Measurements from ENCODE around the gene RALGAPA2. TPM values are rescaled to one million over a fixed set of nuclear protein-coding genes. Genes with fewer than 3 reads are reported as not detected.

Gene RALGAPA2
- total and polyA plus RNA-seq, 2 of the 13 experiments (the other 11 are each of a cell fraction or from before 2014, with no cell fraction given): 13.8 to 17.7 TPM

DNA sequence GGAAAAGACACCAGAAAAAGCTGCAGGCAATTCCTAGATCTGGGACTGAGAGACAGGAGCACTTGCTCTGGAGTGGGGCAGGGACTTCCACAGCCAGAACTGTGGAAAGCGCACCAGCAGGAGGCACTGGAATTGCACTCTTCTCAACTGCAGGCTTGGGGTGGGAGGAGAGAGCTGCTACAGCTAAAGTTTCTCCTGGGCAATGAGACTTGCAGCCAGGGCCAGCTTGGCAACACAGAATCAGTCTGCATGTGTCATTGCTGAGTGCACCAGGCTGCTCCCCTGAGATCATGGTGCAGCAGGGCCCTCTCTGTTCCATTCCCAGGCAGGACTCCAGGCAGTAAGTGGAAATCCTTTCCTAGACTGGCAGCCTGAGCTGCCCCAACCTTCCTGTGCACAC is 198.7 kb downstream of the RALGAPA2 start:
- intact Hi-C loops (cut with micrococcal nuclease; ENCODE audit: unreplicated experiment): no loop called here
- peaks cover 13 to 34% of the 10 kb centered on the region in 2 experiments for H3K36me3 ChIP-seq (replicated peaks in 1 of 2; ENCODE audit: control insufficient read depth in 1 of 2, insufficient read depth in 2 of 2, low read length in 2 of 2)
- peaks cover 20% of the 10 kb centered on the region for H3K9me3 ChIP-seq (ENCODE audit: low read length)
- ChIA-PET POLR2A (no interaction called here), CTCF (ENCODE audit: low intra/inter-chr PET ratio, low total read pairs) (no interaction called here)
- H2AFZ ChIP-seq (ENCODE audit: low read length): no peak overlapping the region
- no peaks in the 10 kb centered on the region for H3K27me3 ChIP-seq (ENCODE audit: control insufficient read depth in 1 of 2, insufficient read depth in 2 of 2, low read length in 2 of 2)
- no peaks in the 10 kb centered on the region for H3K79me2 ChIP-seq (ENCODE audit: insufficient read depth, low read length)
- no peaks in the 10 kb centered on the region for H3K4me1 ChIP-seq (ENCODE audit: insufficient read depth, low read length)
- TF ChIP-seq RORA (CRISPR knock-in tag; IDR thresholded peaks at IDR 0.05): no peak
- no peak for TF ChIP-seq ZNF33A (CRISPR knock-in tag; IDR thresholded peaks at IDR 0.05; ENCODE audit: borderline replicate concordance)
- TF ChIP-seq, protein P1, sequence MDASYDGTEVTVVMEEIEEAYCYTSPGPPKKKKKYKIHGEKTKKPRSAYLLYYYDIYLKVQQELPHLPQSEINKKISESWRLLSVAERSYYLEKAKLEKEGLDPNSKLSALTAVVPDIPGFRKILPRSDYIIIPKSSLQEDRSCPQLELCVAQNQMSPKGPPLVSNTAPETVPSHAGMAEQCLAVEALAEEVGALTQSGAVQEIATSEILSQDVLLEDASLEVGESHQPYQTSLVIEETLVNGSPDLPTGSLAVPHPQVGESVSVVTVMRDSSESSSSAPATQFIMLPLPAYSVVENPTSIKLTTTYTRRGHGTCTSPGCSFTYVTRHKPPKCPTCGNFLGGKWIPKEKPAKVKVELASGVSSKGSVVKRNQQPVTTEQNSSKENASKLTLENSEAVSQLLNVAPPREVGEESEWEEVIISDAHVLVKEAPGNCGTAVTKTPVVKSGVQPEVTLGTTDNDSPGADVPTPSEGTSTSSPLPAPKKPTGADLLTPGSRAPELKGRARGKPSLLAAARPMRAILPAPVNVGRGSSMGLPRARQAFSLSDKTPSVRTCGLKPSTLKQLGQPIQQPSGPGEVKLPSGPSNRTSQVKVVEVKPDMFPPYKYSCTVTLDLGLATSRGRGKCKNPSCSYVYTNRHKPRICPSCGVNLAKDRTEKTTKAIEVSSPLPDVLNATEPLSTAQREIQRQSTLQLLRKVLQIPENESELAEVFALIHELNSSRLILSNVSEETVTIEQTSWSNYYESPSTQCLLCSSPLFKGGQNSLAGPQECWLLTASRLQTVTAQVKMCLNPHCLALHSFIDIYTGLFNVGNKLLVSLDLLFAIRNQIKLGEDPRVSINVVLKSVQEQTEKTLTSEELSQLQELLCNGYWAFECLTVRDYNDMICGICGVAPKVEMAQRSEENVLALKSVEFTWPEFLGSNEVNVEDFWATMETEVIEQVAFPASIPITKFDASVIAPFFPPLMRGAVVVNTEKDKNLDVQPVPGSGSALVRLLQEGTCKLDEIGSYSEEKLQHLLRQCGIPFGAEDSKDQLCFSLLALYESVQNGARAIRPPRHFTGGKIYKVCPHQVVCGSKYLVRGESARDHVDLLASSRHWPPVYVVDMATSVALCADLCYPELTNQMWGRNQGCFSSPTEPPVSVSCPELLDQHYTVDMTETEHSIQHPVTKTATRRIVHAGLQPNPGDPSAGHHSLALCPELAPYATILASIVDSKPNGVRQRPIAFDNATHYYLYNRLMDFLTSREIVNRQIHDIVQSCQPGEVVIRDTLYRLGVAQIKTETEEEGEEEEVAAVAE (CRISPR knock-in tag; IDR thresholded peaks at IDR 0.05; ENCODE audit: borderline replicate concordance): no peak
- TF ChIP-seq ZNF883 (CRISPR knock-in tag; IDR thresholded peaks at IDR 0.05; ENCODE audit: not compliant biosample characterization): no peak
- TF ChIP-seq HNRNPK (IDR thresholded peaks at IDR 0.05; ENCODE audit: low read depth, low read length, poor library complexity, severe bottlenecking): no peak
- no peak for TF ChIP-seq IRF2 (CRISPR knock-in tag; IDR thresholded peaks at IDR 0.05)
- TF ChIP-seq JUN (CRISPR knock-in tag; IDR thresholded peaks at IDR 0.05): no peak
- TF ChIP-seq ZNF770 (CRISPR knock-in tag; IDR thresholded peaks at IDR 0.05): no peak
- TF ChIP-seq XRCC5 (optimal IDR thresholded peaks at IDR 0.05; ENCODE audit: low read length): no peak
- no peak for TF ChIP-seq KAT8 (CRISPR knock-in tag; IDR thresholded peaks at IDR 0.05)
- no peak for TF ChIP-seq KDM3A (CRISPR knock-in tag; IDR thresholded peaks at IDR 0.05; ENCODE audit: low read depth)
- no peak for TF ChIP-seq SOX6 (IDR thresholded peaks at IDR 0.05)
- TF ChIP-seq SOX6 (CRISPR knock-in tag; IDR thresholded peaks at IDR 0.05): no peak
- TF ChIP-seq, protein P2, sequence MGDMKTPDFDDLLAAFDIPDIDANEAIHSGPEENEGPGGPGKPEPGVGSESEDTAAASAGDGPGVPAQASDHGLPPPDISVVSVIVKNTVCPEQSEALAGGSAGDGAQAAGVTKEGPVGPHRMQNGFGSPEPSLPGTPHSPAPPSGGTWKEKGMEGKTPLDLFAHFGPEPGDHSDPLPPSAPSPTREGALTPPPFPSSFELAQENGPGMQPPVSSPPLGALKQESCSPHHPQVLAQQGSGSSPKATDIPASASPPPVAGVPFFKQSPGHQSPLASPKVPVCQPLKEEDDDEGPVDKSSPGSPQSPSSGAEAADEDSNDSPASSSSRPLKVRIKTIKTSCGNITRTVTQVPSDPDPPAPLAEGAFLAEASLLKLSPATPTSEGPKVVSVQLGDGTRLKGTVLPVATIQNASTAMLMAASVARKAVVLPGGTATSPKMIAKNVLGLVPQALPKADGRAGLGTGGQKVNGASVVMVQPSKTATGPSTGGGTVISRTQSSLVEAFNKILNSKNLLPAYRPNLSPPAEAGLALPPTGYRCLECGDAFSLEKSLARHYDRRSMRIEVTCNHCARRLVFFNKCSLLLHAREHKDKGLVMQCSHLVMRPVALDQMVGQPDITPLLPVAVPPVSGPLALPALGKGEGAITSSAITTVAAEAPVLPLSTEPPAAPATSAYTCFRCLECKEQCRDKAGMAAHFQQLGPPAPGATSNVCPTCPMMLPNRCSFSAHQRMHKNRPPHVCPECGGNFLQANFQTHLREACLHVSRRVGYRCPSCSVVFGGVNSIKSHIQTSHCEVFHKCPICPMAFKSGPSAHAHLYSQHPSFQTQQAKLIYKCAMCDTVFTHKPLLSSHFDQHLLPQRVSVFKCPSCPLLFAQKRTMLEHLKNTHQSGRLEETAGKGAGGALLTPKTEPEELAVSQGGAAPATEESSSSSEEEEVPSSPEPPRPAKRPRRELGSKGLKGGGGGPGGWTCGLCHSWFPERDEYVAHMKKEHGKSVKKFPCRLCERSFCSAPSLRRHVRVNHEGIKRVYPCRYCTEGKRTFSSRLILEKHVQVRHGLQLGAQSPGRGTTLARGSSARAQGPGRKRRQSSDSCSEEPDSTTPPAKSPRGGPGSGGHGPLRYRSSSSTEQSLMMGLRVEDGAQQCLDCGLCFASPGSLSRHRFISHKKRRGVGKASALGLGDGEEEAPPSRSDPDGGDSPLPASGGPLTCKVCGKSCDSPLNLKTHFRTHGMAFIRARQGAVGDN (CRISPR knock-in tag; IDR thresholded peaks at IDR 0.05): no peak
- TF ChIP-seq SPEN (CRISPR knock-in tag; IDR thresholded peaks at IDR 0.05; ENCODE audit: low read depth): no peak
- no peak for TF ChIP-seq GABPB1 (CRISPR knock-in tag; IDR thresholded peaks at IDR 0.05)
- 0 out of 3 replicates have a peak, but pooled peaks have one; percentile 19 for ATAC-seq
- no TSS peak for BruUV-seq (replicated peaks)
- WGBS (ENCODE audit: low lambda C conversion rate): 100% methylated on average over 1 of the region's 1 CpG
- no peak overlapping the region for H3K4me2 ChIP-seq (ENCODE audit: low read depth, low read length)
- H4K20me1 ChIP-seq (ENCODE audit: insufficient read depth, low read length): no peaks in the 10 kb centered on the region
- no peak overlapping the region for H3K27ac ChIP-seq (ENCODE audit: extremely low read length, insufficient read depth, low read length)
- DNase-seq (ENCODE audit: low spot score): no peak
- FAIRE-seq: no peak
- no peak overlapping the region for H3K4me3 ChIP-seq (replicated peaks in 1 of 3; ENCODE audit: insufficient read depth in 1 of 3, low read depth in 2 of 3, low read length in 3 of 3)
- H3K9ac ChIP-seq (ENCODE audit: insufficient read depth, low read depth, low read length): no peak overlapping the region
- in situ Hi-C loops (cut with HindIII; ENCODE audit: extremely low pct_ligation_motif_present, low pct_unique_long_range_greater_than_20kb): no loop called here

Data from HepG2 (cell line).